Ramos (cell line): Measurements from ENCODE around the gene NCKAP5.

ENCODE experiments used
- in situ Hi-C: fragments of 300-500 bp; cut with MboI; formaldehyde crosslinking; loops from one replicate; pipeline ENCODE4 v1.14.3; 2022; ENCODE audit warnings: low sequenced_read_pairs; ENCODE audit not compliant: unreplicated experiment

NCKAP5 gene

GRCh38 chr2:132761437-132761836 is 806.8 kb downstream of the NCKAP5 start:
- in situ Hi-C loops, result no loop called here

- in situ Hi-C loops, result no loop called here
Measured at GRCh38 chr2:132760971-132761370, 807.3 kb downstream of the NCKAP5 start.

DNA sequence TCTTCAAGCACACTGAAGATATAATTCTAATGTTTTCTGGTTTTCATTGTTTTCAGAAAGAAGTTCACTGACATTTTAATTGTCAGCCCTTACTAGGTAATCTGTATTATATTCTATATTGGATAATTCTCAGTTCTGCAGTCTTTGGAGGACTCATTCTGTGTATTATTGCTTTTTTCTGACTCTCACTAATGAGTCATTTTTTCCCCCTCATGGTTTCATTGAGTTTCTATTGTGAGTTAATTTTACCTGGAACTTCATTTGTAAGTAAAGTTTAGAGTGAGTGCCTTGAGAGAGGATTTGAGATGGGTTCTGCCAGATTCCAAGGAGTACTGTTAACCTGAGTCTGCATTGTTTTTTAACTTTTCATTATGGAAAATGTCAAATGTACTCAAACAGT is 807.9 kb downstream of the NCKAP5 start:
- in situ Hi-C loops, result no loop called here

DNA sequence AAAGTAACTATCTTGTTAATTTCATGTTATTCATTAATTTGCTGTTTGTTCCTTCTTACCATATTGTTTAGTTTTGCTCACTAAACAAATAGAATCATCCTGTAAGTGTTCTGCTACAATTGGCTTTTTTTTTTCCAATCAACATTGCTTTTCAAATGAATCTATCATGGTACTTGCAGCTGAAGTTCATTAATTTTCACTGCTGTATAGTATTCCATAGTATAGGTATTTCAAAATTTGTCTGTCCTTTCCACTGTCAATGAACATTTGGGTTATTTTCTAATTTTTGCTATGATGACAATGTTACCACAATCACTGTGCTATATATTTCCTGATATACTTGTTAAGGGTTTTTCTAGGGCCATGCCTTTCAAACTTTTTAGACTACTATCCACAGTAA is 809.3 kb downstream of the NCKAP5 start:
- in situ Hi-C loops, result no loop called here

GRCh38 chr2:132757676-132758075 is 810.6 kb downstream of the NCKAP5 start:
- in situ Hi-C loops, result no loop called here

DNA sequence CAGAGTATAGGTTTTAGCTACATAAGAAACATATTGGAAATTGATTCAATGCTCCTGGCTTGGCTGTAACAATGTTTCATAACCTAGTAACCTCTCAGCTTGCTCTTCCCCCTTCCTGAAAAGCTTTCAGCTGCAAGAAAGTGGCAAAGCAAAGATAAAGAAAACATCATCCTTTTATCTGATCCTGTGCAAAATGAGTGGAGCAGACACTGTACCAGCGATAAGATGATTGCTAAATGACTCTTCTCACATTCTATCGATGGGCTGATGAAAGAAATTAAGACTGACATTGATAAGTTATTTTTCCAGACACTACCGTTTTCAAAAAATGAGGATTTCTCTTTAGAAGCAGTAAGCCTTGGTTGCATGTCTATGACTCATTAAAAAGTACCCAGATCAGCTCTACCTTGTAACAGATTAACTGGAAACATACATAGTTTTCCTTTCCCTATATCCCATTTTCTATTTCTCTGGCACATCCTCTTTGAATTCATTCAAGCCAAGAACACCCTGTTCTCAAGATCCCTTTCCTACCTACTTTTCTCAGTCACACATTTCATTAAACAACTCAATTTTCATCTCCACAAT is 811.2 kb downstream of the NCKAP5 start:
- in situ Hi-C loops, result no loop called here

DNA sequence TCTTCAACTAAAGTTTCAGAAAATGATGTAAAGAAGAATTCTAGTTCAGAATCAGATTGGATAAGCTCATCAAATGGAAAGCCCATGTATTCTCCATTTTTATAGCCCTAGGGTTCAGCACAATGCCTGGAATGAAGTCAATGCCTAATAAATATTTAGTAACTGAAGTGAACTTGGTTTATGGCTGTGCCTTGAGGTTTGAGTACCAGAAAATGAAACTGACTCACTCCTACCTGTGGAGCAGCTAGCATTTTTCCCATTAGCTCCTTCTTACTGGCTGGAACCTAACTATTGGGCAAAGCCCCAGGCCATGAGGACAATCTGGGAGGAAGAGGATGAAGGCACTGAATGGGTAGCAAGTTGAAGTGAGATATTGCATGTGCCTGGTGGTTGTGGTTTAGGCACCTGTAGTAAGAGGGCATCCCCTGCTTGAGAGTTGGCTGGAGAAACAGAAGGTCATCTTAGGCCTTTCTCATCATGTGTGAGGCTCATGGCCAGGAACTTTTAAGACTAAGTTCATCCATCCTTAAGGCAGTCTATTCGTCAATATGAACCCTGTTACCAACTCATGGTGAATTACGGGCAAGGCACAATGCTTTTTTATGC is 813.3 kb downstream of the NCKAP5 start:
- in situ Hi-C loops, result no loop called here

DNA sequence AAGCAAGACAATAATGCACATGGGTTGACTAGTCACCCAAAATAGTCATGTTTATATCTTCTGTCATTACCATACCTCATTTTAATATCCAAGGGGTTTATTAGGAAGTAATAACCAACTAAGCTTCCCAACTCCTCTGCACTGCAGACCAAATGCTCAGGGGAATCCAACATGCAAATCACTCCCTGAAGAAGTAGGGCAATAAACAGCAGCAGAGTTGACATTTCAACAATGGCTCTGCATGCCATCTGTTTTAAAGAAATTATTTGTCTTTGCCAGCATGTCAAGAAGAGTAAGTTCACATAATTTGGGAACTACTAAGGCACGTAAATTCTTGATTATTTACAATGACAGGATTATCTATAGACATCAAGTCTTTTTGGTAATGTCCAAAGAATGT is 813.9 kb downstream of the NCKAP5 start:
- in situ Hi-C loops, result no loop called here

GRCh38 chr2:132752421-132753206 is 815.6 kb downstream of the NCKAP5 start:
- in situ Hi-C loops, result no loop called here

DNA sequence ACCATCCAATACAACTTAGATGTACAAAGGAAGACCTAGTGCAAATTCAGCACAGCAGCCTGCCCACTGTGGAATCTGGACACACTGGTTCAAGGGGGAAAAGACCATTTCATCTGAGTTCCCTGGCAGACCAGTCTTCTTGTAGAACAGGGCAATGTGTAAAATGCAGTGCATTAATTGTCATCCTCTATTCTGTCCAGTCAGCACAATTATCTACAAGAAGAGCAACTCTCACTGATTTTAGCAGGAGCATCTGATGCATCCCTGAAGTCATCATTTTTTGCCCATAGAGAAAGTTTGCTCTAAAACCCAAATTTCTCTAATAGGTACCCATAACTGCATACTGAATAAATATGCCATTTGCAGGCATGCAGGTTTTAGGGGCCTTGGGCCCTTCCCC is 816.4 kb downstream of the NCKAP5 start:
- in situ Hi-C loops, result no loop called here

DNA sequence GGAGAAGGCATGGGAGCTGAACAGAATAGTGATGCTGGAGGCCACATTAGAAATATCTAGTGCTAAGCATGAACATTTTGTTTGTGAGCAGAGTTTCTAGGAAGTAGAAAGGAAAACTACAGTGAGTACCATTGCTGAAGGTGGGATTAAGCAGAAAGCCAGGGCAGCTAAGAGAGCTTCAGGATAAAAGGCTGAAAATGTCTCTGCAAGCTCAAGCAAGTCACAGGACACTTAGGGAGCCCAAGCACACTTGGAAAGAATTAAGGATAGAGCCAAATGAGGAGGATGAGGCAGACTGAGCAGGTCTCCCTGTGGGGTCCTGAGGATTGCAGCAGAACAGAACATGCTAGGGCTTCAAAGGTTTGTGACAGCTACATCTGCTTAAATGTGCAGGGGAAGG is 817.7 kb downstream of the NCKAP5 start:
- in situ Hi-C loops, result no loop called here

GRCh38 chr2:132747046-132747445 is 821.2 kb downstream of the NCKAP5 start:
- in situ Hi-C loops, result no loop called here

DNA sequence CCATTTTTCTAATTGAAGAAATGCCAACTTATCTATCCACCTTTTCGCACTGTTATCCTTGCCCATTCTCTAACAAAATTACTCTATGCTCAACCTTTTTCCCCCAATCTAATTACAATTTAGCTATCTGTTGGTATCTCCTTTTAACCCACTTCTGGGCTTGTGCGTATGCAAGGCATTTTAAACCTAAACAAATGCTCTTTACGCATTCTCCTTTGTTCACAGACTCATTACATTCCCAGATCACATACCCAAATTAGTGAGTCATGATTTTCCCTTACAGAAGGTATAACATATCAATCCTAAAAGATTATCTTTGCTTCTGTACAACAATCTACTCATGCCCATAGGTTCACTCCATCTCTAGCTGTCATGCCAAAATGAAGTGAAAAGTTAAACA is 826.5 kb downstream of the NCKAP5 start:
- in situ Hi-C loops, result no loop called here

- in situ Hi-C loops, result no loop called here
Measured at GRCh38 chr2:132740081-132740720, 828.1 kb downstream of the NCKAP5 start.

GRCh38 chr2:132738223-132738622 is 830.0 kb downstream of the NCKAP5 start:
- in situ Hi-C loops, result no loop called here

GRCh38 chr2:132736059-132736458 is 832.2 kb downstream of the NCKAP5 start:
- in situ Hi-C loops, result no loop called here

DNA sequence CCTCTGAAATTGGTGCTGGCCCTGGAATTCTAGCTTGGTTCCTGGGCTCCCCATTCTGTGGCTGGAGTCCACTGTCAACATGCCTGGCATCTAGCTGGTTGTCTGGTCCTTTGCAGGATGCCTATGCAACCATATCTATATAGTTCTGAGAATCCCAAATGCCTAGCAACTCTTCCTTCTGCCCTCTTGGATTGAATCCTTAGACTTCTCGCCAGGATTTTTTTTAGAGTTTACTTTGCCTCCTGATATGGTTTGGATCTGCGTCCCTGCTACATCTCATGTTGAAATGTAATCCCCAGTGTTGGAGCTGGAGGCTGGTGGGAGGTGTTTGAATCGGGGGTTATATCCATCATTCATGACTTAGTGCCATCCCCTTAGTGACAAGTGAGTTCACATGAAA is 833.3 kb downstream of the NCKAP5 start:
- in situ Hi-C loops, result no loop called here

- in situ Hi-C loops, result no loop called here
Measured at GRCh38 chr2:132733094-132733493, 835.2 kb downstream of the NCKAP5 start.

DNA sequence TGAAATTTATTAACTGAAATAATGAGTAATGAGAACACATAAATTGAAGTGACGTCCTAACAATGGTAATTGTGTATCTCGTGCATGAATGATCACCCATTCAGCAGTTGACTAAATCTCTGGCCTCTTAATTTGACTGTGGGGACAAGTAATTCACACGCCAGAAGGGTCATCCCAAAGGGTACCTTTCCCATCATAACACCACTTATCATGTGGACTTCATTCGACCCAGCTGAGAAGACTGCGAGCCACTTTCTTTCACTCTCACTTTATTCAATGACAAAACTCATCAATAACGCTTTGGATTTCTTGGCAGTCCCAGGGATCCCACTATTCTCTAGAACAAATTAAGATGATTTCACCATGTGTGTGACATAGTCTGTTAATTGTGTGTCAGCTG is 835.6 kb downstream of the NCKAP5 start:
- in situ Hi-C loops, result no loop called here

- in situ Hi-C loops, result no loop called here
Measured at GRCh38 chr2:132731441-132731840, 836.8 kb downstream of the NCKAP5 start.

- in situ Hi-C loops, result no loop called here
Measured at GRCh38 chr2:132730611-132731010, 837.7 kb downstream of the NCKAP5 start.
